HS-5 (cell line): ENCODE data around the gene ZFP64.
"Not testable (repeated sequence)": the region's sequence is repeated elsewhere in the genome, so short reads cannot be mapped to it uniquely, and the experiment has no call there.

Experiments
- DNase-seq: peaks from one replicate; pipeline ENCODE4 v3.0.0-alpha.2; 2012; ENCODE audit warnings: low read depth

The ZFP64 gene

DNA sequence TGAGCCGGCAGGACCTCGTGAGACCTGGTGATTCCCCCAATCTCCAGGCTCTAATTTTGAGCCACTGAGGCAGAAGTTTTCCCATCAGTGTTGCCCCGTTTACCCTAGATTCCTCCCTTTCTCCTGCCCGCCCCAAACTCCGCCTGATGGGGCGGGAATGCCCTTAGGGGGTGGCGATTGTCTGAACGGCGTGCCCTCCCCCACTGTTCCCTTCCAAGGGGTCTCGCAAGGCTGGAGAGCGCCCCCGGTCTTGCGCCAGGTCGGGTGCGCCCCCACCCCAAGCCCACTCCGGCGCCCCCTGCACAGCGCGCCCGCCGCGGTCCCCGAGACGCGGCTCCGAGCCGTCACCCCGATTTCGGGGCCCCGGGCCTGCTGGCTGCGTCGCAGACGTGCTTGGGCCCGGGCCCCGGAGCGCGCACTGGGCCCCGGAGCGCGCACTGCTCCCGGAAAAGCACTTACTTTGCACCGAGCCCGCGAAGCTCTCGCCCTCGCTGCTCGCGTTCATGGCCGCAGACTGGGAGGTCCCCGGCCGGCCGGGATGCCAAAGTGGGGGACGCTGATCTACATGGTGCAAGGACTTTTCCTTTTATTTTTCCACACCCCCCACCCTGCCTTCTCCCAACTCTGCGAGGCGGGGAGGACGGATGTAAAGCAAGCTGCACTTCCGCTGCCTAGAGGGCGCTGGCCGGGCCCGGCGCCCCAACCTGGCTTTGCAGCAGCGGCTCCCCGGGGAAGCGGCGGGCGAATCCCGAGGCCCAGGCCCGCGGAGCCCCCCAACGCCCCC lies at the start of gene ZFP64:
TSS of gene ZFP64 (minus strand) at position 648 of the 784 bp plus-strand sequence. CDS start at position 505, 143 bp downstream.
- peak; percentile 99 for DNase-seq

DNA sequence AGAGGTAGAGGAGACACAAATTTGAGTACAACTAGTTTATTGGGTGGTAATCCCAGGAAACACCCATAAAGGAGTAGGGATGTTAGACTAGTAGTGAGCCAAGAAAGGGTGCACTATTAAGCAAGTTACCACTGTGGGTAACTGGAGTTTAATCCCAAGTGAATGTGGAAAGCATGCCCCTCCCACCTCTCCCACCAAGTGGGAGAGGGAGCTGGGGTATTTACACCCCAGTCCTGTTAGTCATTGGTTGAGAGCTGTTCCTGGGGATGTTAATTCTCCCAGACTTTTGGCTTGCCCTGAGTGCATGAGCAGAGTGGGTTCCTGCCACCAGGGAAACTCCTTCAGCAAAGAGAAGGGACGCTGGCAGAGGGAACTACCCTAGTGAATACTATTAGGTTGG lies 49.2 kb upstream of the ZFP64 start:
- no peak for DNase-seq

DNA sequence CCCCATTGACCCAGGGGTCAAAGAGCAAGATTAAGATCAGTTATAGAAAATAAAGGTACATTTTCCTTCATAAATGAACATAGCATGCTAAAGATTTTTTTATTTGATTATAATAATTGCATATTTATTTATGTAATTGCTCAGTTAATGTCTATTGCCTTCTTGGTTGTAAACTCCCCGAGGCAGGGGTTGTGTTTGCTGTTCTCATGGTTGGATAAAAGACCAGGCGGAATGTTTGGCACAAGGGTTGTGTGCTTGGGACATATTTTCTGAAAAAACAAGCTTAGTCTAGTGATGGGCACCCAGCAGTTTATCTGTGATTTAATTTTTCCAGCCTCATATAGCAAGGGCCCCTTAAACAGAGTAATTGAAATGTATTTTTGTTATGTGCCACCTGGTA lies 47.5 kb upstream of the ZFP64 start:
- no peak for DNase-seq

DNA sequence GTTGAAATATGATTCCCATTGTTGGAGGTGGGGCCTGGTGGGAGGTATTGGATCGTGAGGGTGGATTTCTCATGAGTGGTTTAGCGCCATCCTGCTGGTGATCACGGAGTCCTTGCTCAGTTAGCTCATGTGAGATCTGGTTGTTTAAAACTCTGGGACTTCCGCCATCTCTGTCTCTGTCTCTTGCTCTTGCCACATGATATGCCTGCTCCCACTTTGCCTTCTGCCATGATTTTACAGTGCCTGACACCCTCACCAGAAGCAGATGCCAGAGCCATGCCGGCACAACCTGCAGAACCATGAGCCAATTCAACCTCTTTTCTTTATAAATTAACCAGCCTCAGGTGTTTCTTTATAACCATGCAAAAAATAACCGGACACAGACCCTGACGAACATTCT lies 44.7 kb upstream of the ZFP64 start:
- no peak for DNase-seq

DNA sequence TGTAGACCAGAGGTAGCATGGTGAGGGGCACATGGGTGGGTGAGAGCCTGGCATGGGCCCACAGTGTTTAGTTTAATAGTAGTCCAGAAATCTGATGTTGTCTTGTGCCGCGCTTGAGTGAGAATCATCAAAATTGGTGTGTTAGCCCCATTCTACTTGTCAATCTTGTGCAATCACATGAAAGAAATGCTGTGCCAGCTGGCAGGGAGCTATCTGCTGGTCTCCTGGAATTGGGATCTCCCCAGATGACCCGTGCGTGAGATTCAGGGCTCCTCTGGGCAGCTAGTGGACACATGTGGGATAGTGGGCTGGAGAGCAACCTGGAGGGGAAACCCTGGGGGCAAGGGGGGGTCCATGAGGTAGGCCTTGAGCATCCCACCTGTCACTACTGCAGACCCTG lies 43.5 kb upstream of the ZFP64 start:
- DNase-seq, result no peak

DNA sequence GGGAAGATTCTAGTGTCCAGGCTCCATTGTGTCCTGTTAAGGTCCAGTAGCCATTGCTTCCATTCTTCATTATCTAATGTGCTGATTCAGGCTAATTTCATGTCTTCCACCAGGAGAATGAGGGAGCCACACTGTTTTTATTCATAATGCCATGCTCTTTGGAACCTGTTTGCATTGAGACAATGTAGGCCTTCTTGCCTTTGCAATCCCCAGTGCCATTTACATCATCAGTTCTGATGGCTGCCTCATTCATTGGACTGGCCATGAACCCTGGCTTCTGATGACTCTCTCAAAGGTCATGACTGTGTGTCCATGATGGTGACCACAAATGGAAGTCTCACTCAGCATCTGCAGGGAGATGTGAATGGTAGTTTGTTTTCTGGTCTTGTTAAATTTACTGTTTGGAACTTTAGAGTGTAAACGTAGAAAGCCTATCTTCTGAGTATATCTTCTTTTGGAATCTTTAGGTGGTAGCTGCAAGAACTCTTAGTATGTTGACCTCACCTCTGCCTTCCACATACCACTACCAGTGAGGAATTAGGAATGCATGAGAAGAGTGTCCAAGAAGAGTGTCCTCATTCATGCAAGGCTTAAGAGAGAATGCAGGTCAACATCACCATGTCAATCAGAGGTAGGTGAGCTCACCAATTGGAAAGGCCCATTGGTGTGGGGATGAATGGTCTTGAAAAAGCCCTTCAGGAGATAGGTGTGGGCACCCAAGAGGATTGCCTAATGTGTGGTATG lies 42.9 kb upstream of the ZFP64 start:
- DNase-seq, result no peak

DNA sequence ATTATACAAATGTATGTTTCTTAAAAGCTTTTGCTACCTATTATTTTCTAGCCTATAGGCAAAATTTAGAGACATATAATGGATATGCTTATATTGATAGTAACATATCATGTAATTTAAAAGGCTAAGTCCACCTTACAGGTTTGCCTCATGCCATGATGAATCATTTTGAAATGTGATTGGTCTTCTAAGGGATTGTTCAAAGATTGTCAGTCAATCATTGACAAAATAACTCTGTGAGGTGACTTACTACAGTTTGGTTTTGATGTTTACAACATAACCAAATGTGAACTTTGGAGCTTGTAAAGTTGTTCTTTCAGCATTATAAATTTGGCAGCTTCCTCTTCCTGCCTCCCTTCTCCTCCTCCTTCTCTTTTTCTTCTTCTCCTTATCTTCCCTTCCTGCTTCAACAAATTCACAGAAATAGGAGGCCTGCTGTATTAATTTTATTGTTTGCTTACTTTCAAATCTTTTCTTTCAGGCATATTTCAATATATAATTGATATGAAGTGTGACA lies 39.7 kb upstream of the ZFP64 start:
- no peak for DNase-seq

DNA sequence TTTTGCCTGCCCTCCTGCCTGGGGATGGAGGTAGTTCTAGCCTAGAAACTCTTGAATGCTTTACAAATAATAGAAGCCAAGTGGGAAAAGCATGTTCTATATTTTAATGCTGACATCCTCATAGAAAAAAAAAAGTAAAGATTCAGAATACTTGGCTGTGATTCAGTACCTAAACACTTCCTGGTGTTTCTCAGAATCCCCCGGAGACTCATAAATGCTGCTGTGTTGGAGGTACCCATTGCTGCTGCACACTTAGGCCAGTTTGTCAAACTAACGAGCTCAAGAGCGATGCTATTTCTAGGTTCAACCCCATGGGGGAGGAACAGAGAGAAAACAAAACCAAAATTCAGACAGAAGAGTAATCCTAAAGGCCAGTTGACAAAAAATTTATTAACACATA lies 38.8 kb upstream of the ZFP64 start:
- peak; percentile 95 for DNase-seq

DNA sequence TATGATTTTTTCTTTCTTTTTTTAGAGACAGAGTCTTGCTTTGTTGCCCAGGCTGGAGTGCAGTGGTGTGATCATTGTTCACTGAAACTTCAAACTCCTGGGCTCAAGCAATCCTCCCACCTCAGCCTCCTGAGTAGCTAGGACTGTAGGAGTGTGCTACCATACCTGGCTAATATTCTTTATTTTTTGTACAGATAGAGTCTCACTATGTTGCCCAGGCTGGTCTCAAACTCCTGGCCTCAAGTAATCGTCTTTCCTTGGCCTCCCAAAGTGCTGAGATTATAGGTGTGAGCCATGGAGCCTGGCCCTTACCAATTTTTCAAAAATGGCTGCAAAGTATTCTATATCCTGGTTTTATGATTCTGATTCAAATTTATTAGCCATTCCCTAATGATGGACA lies 37.8 kb upstream of the ZFP64 start:
- not testable (repeated sequence) for DNase-seq

DNA sequence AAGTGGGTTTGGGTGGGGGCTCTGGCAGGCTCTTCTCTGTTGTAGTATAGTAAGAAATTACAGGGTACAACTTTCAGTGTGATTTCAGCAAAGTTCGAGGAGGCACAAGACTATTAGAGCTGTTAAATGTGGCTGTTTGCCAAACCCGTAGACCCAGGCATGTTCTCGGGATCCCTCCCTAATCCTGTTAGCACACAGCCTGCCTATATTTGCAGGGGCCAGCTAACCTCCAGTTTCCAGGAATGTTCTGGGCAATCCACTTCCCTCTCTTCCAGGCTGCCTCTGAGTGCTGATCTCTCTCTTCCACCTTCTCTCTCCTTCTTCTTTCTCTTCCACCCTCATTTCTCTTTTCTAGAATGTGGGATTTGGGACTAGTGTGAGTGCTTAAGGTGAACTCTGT lies 34.8 kb upstream of the ZFP64 start:
- DNase-seq, result no peak

DNA sequence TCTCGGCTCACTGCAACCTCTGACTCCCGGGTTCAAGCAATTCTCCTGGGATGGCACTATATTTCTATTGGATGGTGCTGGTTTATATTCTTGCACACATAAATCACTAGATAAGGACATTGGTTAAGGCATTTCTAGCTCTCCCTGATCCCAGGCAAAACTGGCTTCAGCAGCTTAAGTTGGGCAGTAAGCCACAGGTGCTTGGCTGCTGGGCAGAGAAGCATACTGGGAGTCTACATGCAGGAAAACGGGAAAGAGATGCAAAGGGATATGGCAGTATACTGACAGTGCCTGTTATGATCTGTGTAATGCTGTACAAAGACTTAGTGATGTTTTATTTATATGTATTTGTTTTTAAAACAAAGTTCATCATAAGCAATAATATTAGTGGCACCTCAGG lies 33.3 kb upstream of the ZFP64 start:
- no peak for DNase-seq

DNA sequence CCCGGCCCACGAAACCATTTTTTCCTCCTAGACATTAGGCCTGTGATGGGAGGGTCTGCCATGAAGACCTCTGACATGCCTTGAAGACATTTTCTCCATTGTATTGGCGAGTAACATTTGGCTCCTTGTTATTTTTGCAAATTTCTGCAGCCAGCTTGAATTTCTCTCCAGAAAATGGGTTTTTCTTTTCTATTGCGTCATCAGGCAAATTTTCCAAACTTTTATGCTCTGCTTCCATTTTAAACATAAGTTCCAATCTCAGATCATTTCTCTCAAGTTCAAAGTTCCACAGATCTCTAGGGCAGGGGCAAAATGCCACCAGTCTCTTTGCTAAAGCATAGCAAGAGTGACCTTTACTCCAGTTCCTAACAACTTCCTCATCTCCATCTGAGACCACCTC lies 29.8 kb upstream of the ZFP64 start:
- DNase-seq, result not testable (repeated sequence)

DNA sequence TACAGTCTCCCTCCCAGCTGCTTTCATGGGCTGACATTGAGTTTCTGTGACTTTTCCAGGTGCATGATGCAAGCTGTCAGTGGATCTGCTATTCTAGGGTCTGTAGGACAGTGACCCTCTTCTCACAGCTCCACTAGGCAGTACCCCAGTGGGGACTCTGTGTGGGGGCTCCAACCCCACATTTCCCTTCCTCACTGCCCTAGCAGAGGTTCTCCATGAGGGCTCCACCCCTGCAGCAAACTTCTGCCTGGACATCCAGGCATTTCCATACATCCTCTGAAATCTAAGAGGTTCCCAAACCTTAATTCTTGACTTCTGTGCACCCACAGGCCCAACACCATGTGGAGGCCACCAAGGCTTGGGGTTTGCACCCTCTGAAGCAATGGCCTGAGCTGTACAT lies 29.3 kb upstream of the ZFP64 start:
- DNase-seq, result not testable (repeated sequence)

DNA sequence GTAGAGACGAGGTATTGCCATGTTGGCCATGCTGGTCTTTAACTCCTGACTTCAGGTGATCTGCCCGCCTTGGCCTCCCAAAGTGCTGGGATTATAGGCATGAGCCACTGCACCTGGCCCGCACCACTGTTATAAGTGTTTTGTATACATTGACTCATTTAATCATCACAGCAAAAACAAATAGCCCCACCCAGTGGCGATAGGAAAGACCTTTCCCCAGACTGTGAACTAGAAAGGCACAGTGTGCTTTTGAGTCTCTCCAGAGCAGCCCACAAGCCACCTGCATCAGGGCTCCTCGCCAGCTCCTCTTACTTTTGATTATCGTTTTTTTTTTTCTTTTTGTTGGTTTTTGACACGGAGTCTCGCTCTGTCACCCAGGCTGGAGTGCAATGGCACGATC lies 27.9 kb upstream of the ZFP64 start:
- DNase-seq, result no peak

DNA sequence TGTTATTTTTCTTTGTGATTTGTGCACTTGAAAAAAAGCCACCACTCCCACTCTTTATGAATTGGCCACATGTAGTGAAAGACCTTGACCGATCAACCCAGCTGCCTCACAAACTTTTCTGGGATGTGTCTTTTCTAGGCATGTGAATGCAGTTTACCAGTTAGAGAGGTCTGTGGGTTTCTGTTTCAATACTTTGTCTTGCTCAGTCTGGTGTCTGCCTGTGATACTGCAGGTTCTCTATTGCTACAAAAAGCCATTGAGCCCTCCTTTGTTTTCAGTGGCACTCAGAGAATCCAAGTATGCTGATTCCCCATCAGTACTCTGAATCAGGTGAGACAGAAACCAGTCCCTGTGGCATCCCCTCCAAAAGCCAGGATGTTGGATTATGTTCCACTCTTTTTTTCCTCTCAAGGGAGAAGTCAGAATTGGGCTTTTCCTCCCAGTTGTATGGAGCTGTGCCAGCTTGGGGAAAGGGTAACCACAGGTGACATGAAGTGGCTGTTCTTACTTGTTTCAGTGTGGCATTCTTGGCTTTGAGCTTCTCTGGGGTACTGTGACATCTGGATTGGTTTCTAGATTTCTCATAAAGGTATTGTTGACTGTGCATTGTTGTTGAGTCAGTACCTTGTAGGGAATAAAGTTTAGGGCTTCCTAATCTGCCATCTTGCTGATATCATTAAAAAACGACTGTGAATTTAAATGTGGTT lies 26.3 kb upstream of the ZFP64 start:
- no peak for DNase-seq

DNA sequence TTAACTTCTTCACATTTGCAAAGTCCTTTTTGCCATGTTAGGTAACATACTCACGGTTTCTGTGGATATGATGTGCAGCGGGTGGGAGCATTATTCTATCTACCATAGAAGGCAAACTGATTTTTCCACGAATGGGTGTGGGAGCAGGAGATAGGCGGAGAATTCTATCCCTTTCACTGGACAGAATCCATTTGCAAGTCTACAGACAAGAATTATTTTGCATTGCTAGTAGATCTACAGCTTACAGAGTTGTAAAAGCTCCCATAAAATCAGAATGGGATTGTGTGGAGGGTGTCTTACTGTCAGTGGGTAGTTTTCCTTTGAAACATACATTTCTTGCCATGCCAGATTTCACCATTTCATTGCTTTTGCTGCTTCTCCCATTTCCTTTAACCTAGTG lies 22.4 kb upstream of the ZFP64 start:
- DNase-seq, result no peak

DNA sequence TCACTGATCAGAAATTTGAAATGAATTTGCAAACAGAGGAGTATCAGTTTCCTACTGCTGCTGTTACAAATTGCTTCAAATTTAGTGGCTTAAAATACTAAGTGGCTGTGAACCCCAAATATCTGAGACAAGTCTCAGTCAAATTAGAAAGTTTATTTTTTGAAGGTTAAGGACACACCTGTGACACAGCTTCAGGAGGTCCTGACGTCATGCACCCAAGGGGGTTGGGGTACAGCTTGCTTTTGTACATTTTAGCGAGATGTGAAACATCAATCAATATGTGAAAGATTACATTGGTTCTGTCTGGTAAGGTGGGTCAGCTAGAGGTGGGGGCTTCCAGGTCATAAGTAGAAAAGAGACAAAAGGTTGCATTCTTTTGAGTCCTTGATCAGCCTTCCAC lies 21.4 kb upstream of the ZFP64 start:
- DNase-seq, result no peak

DNA sequence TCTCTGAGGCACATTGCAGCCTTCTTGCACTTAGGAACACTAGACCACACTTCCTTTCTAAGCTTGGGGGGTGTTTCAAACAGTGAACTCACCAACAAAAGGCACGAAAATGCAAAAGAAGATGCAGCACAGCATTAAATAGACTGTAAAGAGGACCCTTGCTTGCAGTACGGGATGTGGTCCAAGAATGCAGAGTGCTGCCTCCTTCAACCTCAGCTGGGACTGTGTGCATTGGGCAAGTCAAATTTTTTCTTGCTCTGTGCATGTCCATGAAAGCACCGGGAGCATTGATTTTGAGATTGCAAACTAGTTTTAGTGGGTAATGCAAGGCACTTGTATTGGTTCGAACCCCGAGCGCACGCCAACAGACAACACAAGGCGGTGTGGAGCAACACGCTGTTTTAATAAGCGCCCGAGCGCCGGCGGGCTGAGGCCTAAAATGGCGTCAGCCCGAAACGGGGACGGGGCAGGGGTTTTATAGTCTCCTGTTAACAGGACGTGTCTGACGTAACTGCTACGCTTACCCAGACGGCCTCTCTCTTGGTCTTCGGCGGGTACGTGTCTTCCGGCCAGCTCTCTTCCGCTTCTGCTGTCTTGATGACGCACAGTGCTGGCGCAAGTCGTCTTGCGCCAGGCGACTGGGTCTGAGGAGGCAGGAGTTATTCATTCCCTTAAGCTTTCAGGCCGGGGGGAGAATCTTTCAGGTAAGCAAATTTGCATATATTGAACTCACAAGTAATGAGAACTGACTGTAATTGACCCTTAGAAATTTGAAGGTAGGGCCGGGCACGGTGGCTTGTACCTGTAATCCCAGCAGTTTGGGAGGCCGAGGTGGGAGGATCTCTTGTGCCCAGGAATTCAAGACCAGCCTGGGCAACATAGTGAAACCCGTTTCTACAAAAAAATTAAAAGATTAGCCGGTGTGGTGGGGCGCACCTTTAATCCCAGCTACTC lies 18.7 kb upstream of the ZFP64 start:
- DNase-seq, result no peak

DNA sequence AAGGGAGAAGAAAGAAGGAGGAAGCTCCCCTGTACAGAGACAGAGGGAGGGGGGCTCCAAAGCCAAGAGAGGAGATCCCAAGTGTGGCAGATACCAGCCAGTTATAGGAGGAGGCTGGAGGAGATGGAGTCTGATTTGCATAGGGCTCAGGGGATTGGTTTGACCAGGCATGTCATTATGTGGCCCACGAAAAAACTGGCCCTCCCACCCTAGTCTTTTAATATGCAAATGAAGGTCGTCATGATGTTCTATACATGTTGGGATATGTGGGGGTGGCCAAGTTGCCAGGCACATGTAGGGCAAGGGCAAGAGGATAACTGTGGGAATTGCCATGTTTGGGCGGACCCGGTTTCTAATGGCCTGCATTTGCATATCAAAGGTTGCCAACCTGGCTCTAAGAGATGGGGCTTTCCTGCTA lies 17.6 kb upstream of the ZFP64 start:
- DNase-seq, result no peak

DNA sequence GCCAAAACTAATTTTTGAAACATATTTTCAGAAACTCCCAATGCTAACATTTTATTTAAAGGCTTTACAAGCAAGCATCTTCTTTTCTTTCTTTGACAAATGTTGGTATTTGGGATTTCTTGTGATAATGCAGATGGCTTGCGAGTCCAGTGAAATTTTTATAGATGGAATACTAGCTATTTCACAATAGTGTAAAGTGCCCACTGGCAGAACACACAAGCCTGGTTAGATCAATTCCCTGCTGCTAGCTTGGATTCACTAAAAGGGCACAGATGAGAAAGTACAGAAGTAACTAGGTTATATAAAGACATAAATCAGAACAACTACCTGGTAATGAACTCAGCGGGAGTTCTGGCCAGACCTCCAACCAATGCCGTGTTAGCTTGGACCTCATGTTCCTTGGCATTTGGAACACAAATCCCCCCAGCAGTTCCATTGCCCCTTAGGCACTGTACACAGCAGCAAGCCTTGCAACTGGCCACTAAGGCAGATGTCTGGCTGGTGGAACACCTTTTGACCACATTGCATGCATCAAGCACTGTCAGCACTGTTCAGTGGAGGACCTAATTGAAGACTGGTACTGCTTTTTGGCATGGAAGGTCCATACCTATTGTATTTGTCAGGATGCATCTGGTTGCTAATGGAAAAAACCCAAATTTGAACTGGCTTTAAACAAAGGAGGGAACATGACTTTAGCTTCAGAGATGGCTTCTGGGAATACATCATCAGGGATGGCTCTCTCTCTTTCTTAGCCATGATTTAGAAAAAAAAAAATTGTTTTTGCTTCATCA lies 15.6 kb upstream of the ZFP64 start:
- DNase-seq, result no peak

DNA sequence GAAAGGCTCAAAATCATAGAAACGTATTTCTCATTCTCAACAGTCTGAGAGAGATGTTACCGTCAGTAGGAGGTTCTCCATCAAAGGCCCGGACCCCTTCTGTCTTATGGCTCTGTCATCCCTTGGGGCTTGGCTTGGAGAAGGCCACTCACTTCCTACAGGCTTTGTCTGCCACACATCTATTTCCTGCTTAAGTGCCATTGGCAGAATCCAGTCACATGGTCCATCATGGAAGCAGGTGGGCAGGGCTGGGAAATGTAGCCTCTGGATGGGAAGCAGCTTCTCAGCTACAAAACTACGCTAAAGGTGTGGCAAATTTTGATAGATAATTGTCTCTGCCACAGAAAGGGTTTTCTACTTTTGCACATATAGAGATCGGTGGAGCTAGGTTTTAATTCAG lies 12.6 kb upstream of the ZFP64 start:
- DNase-seq, result no peak
